WTC11 (cell line): ENCODE measurements around the gene RBM19. TPM values are rescaled to one million over a fixed set of nuclear protein-coding genes. Genes with fewer than 3 reads are reported as not detected.

Experiments used
- ATAC-seq: fragments of 200-7000 bp; cut with Tn5 transposase; 2 replicates; pipeline ENCODE4 v1.10.0; 2021; ENCODE audit warnings: mild to moderate bottlenecking, moderate library complexity
- CTCF ChIA-PET: fragments of 300-600 bp; sonication (Branson Sonifier 250); formaldehyde crosslinking; loops from one replicate; lab custom pipeline; 2021; ENCODE audit warnings: antibody characterized with exemption; lab: Charles Lee
- POLR2A ChIA-PET: fragments of 350-600 bp; sonication (Branson Sonifier 250); formaldehyde crosslinking; loops from one replicate; lab custom pipeline; 2021; ENCODE audit warnings: antibody characterized with exemption; lab: Charles Lee
- DNase-seq: peaks from one replicate; pipeline ENCODE4 v3.0.0; 2021; ENCODE audit warnings: low spot score
- H3K27ac Mint-ChIP-seq: 2 replicates; pipeline ENCODE4 v1.8.0; 2021; ENCODE audit warnings: mixed read lengths
- H3K27me3 Mint-ChIP-seq: 2 replicates; pipeline ENCODE4 v1.8.0; 2021; ENCODE audit warnings: low read depth, mild to moderate bottlenecking, moderate library complexity, mixed read lengths
- H3K36me3 Mint-ChIP-seq: 2 replicates; pipeline ENCODE4 v1.8.0; 2021; ENCODE audit warnings: mixed read lengths
- H3K4me1 Mint-ChIP-seq: 2 replicates; pipeline ENCODE4 v1.8.0; 2022; ENCODE audit warnings: mixed read lengths
- H3K4me3 Mint-ChIP-seq: 2 replicates; pipeline ENCODE4 v1.8.0; 2021; ENCODE audit warnings: mild to moderate bottlenecking, moderate library complexity, mixed read lengths
- H3K9me3 Mint-ChIP-seq: 2 replicates; pipeline ENCODE4 v1.8.0; 2021; ENCODE audit warnings: mixed read lengths
- ATF2 ChIP-seq: sonication (generic); formaldehyde crosslinking; IDR thresholded peaks from 2 replicates; pipeline ENCODE4 v1.8.1; 2022; ENCODE audit warnings: low read depth, missing genetic modification reagents, borderline replicate concordance
- CREM ChIP-seq: sonication (generic); formaldehyde crosslinking; IDR thresholded peaks from 2 replicates; pipeline ENCODE4 v1.8.1; 2022; ENCODE audit warnings: mild to moderate bottlenecking, missing genetic modification reagents, moderate library complexity
- ESRRA ChIP-seq: sonication (generic); formaldehyde crosslinking; IDR thresholded peaks from 2 replicates; pipeline ENCODE4 v1.8.1; 2022; ENCODE audit warnings: mild to moderate bottlenecking, missing genetic modification reagents, borderline replicate concordance
- FOXJ3 ChIP-seq: sonication (generic); formaldehyde crosslinking; IDR thresholded peaks from 2 replicates; pipeline ENCODE4 v1.9.0; 2021; ENCODE audit warnings: missing genetic modification reagents, mild to moderate bottlenecking, borderline replicate concordance
- FOXK1 ChIP-seq: sonication (generic); formaldehyde crosslinking; IDR thresholded peaks from 2 replicates; pipeline ENCODE4 v1.8.0; 2022; ENCODE audit warnings: mild to moderate bottlenecking, moderate library complexity, missing genetic modification reagents
- GABPB1 ChIP-seq: sonication (generic); formaldehyde crosslinking; IDR thresholded peaks from 2 replicates; pipeline ENCODE4 v1.8.1; 2023; ENCODE audit warnings: mild to moderate bottlenecking, missing genetic modification reagents
- GTF2I ChIP-seq: fragments of 250-450 bp; sonication (Bioruptor Pico); conservative IDR thresholded peaks from 2 replicates; pipeline ENCODE4 v1.4.0; 2021; ENCODE audit warnings: mild to moderate bottlenecking
- KAT7 ChIP-seq: sonication (generic); formaldehyde crosslinking; IDR thresholded peaks from 2 replicates; pipeline ENCODE4 v1.8.1; 2023; ENCODE audit warnings: missing genetic modification reagents, mild to moderate bottlenecking, borderline replicate concordance
- RORB ChIP-seq: fragments of 250-450 bp; sonication (Bioruptor Pico); IDR thresholded peaks from 2 replicates; pipeline ENCODE4 v1.9.0; 2021; ENCODE audit warnings: mild to moderate bottlenecking
- SMAD3 ChIP-seq: sonication (generic); formaldehyde crosslinking; IDR thresholded peaks from 2 replicates; pipeline ENCODE4 v1.8.0; 2022; ENCODE audit warnings: missing genetic modification reagents, mild to moderate bottlenecking, borderline replicate concordance
- TEAD4 ChIP-seq: sonication (generic); formaldehyde crosslinking; IDR thresholded peaks from 2 replicates; pipeline ENCODE4 v1.8.0; 2022; ENCODE audit warnings: mild to moderate bottlenecking, missing genetic modification reagents
- TP53 ChIP-seq: sonication (generic); formaldehyde crosslinking; IDR thresholded peaks from 2 replicates; pipeline ENCODE4 v1.8.1; 2023; ENCODE audit warnings: mild to moderate bottlenecking, missing genetic modification reagents
- ZNF138 ChIP-seq: sonication (generic); formaldehyde crosslinking; conservative IDR thresholded peaks from 2 replicates; pipeline ENCODE4 v1.8.1; 2022; ENCODE audit warnings: mild to moderate bottlenecking, moderate library complexity, missing genetic modification reagents
- ZNF219 ChIP-seq: sonication (generic); formaldehyde crosslinking; IDR thresholded peaks from 2 replicates; pipeline ENCODE4 v1.8.0; 2023; ENCODE audit warnings: missing genetic modification reagents, mild to moderate bottlenecking, borderline replicate concordance
- ZNF232 ChIP-seq: sonication (generic); formaldehyde crosslinking; IDR thresholded peaks from 2 replicates; pipeline ENCODE4 v1.8.0; 2022; ENCODE audit warnings: mild to moderate bottlenecking, missing genetic modification reagents
- ZNF281 ChIP-seq: sonication (generic); formaldehyde crosslinking; IDR thresholded peaks from 2 replicates; pipeline ENCODE4 v1.8.0; 2023; ENCODE audit warnings: mild to moderate bottlenecking, missing genetic modification reagents
- ZNF317 ChIP-seq: sonication (generic); formaldehyde crosslinking; IDR thresholded peaks from 2 replicates; pipeline ENCODE4 v1.8.1; 2023; ENCODE audit warnings: low read depth, mild to moderate bottlenecking, moderate library complexity, missing genetic modification reagents, borderline replicate concordance
- ZNF396 ChIP-seq: fragments of 250-450 bp; sonication (Bioruptor Pico); IDR thresholded peaks from 2 replicates; pipeline ENCODE4 v1.8.0; 2021; ENCODE audit warnings: mild to moderate bottlenecking, moderate library complexity, borderline replicate concordance
- total RNA-seq: library from RNA; stranded (reverse); gene quantifications from 3 replicates; pipeline ENCODE4 v1.2.3, GENCODE V29; 2021
- TF ChIP-seq, protein P1 (sequence below): sonication (generic); formaldehyde crosslinking; IDR thresholded peaks from 2 replicates; pipeline ENCODE4 v1.8.0; 2022; ENCODE audit warnings: mild to moderate bottlenecking, missing genetic modification reagents
- TF ChIP-seq, protein P2 (sequence below): fragments of 250-450 bp; sonication (Bioruptor Pico); conservative IDR thresholded peaks from 2 replicates; pipeline ENCODE4 v1.9.0; 2021; ENCODE audit warnings: mild to moderate bottlenecking

RBM19 gene
- total RNA-seq, 1 experiment from 2014 or later: 60.1 TPM

DNA sequence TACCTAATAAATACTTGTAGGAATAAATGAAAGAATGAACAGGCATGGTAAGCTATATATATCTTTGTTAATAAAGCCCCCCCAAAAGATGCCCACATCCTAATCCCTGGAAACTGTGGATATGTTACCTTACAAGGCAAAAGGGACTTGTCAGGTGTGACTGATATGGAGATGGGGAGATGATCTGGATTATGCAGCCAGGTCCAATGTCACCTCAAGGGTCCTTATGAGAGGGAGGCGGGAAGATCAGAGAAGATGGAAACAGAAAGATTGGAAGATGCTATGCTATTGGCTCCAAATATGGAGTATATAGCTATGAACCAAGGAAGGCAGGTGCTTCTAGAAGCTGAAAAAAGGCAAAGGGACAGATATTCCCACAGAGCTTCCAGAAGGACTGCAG is 3.4 kb downstream of the RBM19 start:
- Mint-ChIP-seq H3K9me3 (no peaks in the 10 kb centered on the region), H3K4me3 (no peak overlapping the region), H3K27ac (no peak overlapping the region), H3K27me3 (no peaks in the 10 kb centered on the region), H3K4me1 (peaks cover 23% of the 10 kb centered on the region)
- CTCF ChIA-PET: no interaction called here
- ATAC-seq: no peak
- TF ChIP-seq, protein P1, sequence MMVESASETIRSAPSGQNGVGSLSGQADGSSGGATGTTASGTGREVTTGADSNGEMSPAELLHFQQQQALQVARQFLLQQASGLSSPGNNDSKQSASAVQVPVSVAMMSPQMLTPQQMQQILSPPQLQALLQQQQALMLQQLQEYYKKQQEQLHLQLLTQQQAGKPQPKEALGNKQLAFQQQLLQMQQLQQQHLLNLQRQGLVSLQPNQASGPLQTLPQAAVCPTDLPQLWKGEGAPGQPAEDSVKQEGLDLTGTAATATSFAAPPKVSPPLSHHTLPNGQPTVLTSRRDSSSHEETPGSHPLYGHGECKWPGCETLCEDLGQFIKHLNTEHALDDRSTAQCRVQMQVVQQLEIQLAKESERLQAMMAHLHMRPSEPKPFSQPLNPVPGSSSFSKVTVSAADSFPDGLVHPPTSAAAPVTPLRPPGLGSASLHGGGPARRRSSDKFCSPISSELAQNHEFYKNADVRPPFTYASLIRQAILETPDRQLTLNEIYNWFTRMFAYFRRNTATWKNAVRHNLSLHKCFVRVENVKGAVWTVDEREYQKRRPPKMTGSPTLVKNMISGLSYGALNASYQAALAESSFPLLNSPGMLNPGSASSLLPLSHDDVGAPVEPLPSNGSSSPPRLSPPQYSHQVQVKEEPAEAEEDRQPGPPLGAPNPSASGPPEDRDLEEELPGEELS (CRISPR knock-in tag): no peak
- TF ChIP-seq ZNF138 (no peak), ZNF219 (CRISPR knock-in tag) (no peak), ATF2 (CRISPR knock-in tag) (no peak)
- TF ChIP-seq, protein P2, sequence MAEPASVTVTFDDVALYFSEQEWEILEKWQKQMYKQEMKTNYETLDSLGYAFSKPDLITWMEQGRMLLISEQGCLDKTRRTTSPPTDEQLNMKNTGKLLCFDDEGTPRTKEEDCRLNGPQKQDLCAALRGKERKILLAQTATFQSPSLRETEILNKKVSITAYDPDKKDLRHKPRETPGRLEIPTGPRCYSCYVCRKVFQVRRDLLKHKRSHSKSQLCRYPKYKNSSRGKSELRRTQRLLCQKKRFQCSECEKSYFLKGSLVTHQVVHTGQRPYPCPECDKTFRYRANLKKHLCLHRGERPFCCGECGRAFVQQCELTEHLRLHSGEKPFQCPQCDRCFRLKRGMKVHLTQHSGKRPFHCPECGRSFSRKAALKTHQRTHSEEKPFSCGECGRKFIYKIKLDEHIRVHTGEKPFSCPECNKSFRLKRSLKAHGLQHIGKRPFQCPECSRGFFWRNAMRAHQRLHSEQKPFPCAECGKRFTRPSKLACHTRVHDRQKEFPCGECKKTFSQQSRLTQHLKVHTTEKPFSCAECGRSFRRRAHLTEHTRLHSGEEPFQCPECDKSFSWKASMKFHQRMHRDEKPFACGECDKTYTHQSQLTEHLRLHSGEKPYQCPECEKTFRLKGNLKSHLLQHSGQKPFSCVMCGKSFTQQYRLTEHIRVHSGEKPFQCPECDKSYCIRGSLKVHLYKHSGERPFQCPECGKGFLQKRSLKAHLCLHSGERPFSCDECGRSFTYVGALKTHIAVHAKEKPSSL (CRISPR knock-in tag): no peak
- TF ChIP-seq, all 79 proteins: peak for 0
- H3K36me3 Mint-ChIP-seq: peaks cover 37% of the 10 kb centered on the region
- POLR2A ChIA-PET: no interaction called here
- no peak for DNase-seq

- Mint-ChIP-seq H3K4me3 (no peak overlapping the region), H3K9me3 (no peaks in the 10 kb centered on the region), H3K36me3 (peaks cover 38% of the 10 kb centered on the region), H3K27me3 (no peaks in the 10 kb centered on the region), H3K27ac (no peak overlapping the region), H3K4me1 (peaks cover 20% of the 10 kb centered on the region)
- ATAC-seq (no peak), DNase-seq (no peak)
- CTCF ChIA-PET: no interaction called here
- POLR2A ChIA-PET: no interaction called here
- TF ChIP-seq ZNF232 (CRISPR knock-in tag): no peak
- TF ChIP-seq ZNF396 (CRISPR knock-in tag): no peak
- TF ChIP-seq GABPB1 (CRISPR knock-in tag): no peak
- no peak for TF ChIP-seq RORB (CRISPR knock-in tag)
- no peak for TF ChIP-seq TP53 (CRISPR knock-in tag)
- TF ChIP-seq SMAD3 (CRISPR knock-in tag): no peak
- TF ChIP-seq ZNF317 (CRISPR knock-in tag): no peak
- TF ChIP-seq FOXJ3 (CRISPR knock-in tag): no peak
- no peak for TF ChIP-seq KAT7 (CRISPR knock-in tag)
- TF ChIP-seq TEAD4 (CRISPR knock-in tag): no peak
- TF ChIP-seq ESRRA (CRISPR knock-in tag): no peak
- TF ChIP-seq GTF2I (CRISPR knock-in tag): no peak
- TF ChIP-seq ZNF281 (CRISPR knock-in tag): no peak
- no peak for TF ChIP-seq CREM
- no peak for TF ChIP-seq FOXK1 (CRISPR knock-in tag)
These were observed 4.0 kb downstream of the RBM19 start for GRCh38 chr12:113961921-113962710.
